ENCODE measurements around the gene IMMT.
A peak's percentile ranks its signal among the peaks of the same experiment; 100 is the strongest.

IMMT gene

GRCh38 chr2:86221066-86221684, 25.9 kb upstream of the IMMT start:
- no peaks in the 10 kb centered on the region for H3K9me3 ChIP-seq (ENCODE audit: control extremely low read depth in 1 of 5, control insufficient read depth in 4 of 5, insufficient read depth in 2 of 5, low read depth in 1 of 5, low read length in 4 of 5)
- no peaks in the 10 kb centered on the region for H3K36me3 ChIP-seq (ENCODE audit: control insufficient read depth in 4 of 4, insufficient read depth in 4 of 4, low read length in 3 of 4)
- no peaks in the 10 kb centered on the region for H3K27me3 ChIP-seq (replicated peaks in 2 of 5; ENCODE audit: control insufficient read depth in 4 of 5, insufficient read depth in 5 of 5, low read length in 4 of 5)
- CTCF ChIA-PET: interaction anchor here (0.7 to 3.6 kb wide), 28 partner anchors 9 to 270 kb away, joined by 3 to 30 read pairs (median 4); partner anchors contain the start of gene IMMT
- H3K4me3 ChIP-seq (ENCODE audit: control insufficient read depth in 1 of 7, extremely low read depth in 1 of 7, insufficient read depth in 4 of 7, low read depth in 2 of 7, low read length in 6 of 7): no peak overlapping the region
- POLR2A ChIA-PET: interaction anchor here (0.8 kb wide), 1 partner anchor 146 kb away, joined by 3 read pairs; no protein-coding TSS in a partner anchor
- H3K4me1 ChIP-seq (ENCODE audit: control extremely low read depth in 1 of 4, control insufficient read depth in 4 of 4, insufficient read depth in 4 of 4, low read length in 3 of 4): peaks cover 0 to 29% (median 7%) of the 10 kb centered on the region in 4 experiments
- H3K27ac ChIP-seq (ENCODE audit: insufficient read depth in 1 of 2, low read depth in 1 of 2, low read length in 2 of 2, poor library complexity in 1 of 2, severe bottlenecking in 2 of 2): no peak overlapping the region
- DNase-seq: peak; percentile 77 to 86 (median 80)
- 29% methylated on average over 1 of the region's 5 CpGs for WGBS (ENCODE audit: insufficient coverage)

GRCh38 chr2:86219896-86220295, 24.6 kb upstream of the IMMT start:
- ChIA-PET POLR2A (no interaction called here), CTCF (interaction anchor here (1.2 to 3.6 kb wide), 9 partner anchors 14 to 272 kb away, joined by 3 to 30 read pairs (median 6); no protein-coding TSS in a partner anchor)
- Histone ChIP-seq H3K9me3 (ENCODE audit: control extremely low read depth in 1 of 5, control insufficient read depth in 4 of 5, insufficient read depth in 2 of 5, low read depth in 1 of 5, low read length in 4 of 5) (no peaks in the 10 kb centered on the region), H3K4me1 (ENCODE audit: control extremely low read depth in 1 of 4, control insufficient read depth in 4 of 4, insufficient read depth in 4 of 4, low read length in 3 of 4) (peaks cover 0 to 18% (median 0%) of the 10 kb centered on the region in 4 experiments), H3K27me3 (replicated peaks in 2 of 5; ENCODE audit: control insufficient read depth in 4 of 5, insufficient read depth in 5 of 5, low read length in 4 of 5) (no peaks in the 10 kb centered on the region), H3K27ac (ENCODE audit: insufficient read depth in 1 of 2, low read depth in 1 of 2, low read length in 2 of 2, poor library complexity in 1 of 2, severe bottlenecking in 2 of 2) (no peak overlapping the region), H3K36me3 (ENCODE audit: control insufficient read depth in 4 of 4, insufficient read depth in 4 of 4, low read length in 3 of 4) (no peaks in the 10 kb centered on the region), H3K4me3 (ENCODE audit: control insufficient read depth in 1 of 7, extremely low read depth in 1 of 7, insufficient read depth in 4 of 7, low read depth in 2 of 7, low read length in 6 of 7) (no peak overlapping the region)
- DNase-seq: no peak
- WGBS (ENCODE audit: insufficient coverage): 83% methylated on average over 2 of the region's 5 CpGs

- DNase-seq: no peak
- H3K4me3 ChIP-seq (ENCODE audit: control insufficient read depth in 1 of 7, extremely low read depth in 1 of 7, insufficient read depth in 4 of 7, low read depth in 2 of 7, low read length in 6 of 7): no peak overlapping the region
- 33% methylated on average over 1 of the region's 4 CpGs for WGBS (ENCODE audit: insufficient coverage)
- no peaks in the 10 kb centered on the region for H3K27me3 ChIP-seq (replicated peaks in 2 of 5; ENCODE audit: control insufficient read depth in 4 of 5, insufficient read depth in 5 of 5, low read length in 4 of 5)
- no peaks in the 10 kb centered on the region for H3K9me3 ChIP-seq (ENCODE audit: control extremely low read depth in 1 of 5, control insufficient read depth in 4 of 5, insufficient read depth in 2 of 5, low read depth in 1 of 5, low read length in 4 of 5)
- no peak overlapping the region for H3K27ac ChIP-seq (ENCODE audit: insufficient read depth in 1 of 2, low read depth in 1 of 2, low read length in 2 of 2, poor library complexity in 1 of 2, severe bottlenecking in 2 of 2)
- peaks cover 0 to 6% (median 2%) of the 10 kb centered on the region in 4 experiments for H3K36me3 ChIP-seq (ENCODE audit: control insufficient read depth in 4 of 4, insufficient read depth in 4 of 4, low read length in 3 of 4)
- ChIA-PET POLR2A (no interaction called here), CTCF (no interaction called here)
- H3K4me1 ChIP-seq (ENCODE audit: control extremely low read depth in 1 of 4, control insufficient read depth in 4 of 4, insufficient read depth in 4 of 4, low read length in 3 of 4): peaks cover 0 to 13% (median 2%) of the 10 kb centered on the region in 4 experiments
Measured at GRCh38 chr2:86218124-86218523, 22.9 kb upstream of the IMMT start.

GRCh38 chr2:86216575-86217555, 21.6 kb upstream of the IMMT start:
- DNase-seq: peak in 1 of 3 donors; percentile 19
- Histone ChIP-seq H3K27me3 (replicated peaks in 2 of 5; ENCODE audit: control insufficient read depth in 4 of 5, insufficient read depth in 5 of 5, low read length in 4 of 5) (no peaks in the 10 kb centered on the region), H3K4me1 (ENCODE audit: control extremely low read depth in 1 of 4, control insufficient read depth in 4 of 4, insufficient read depth in 4 of 4, low read length in 3 of 4) (peaks cover 0 to 15% (median 0%) of the 10 kb centered on the region in 4 experiments), H3K9me3 (ENCODE audit: control extremely low read depth in 1 of 5, control insufficient read depth in 4 of 5, insufficient read depth in 2 of 5, low read depth in 1 of 5, low read length in 4 of 5) (no peaks in the 10 kb centered on the region), H3K27ac (ENCODE audit: insufficient read depth in 1 of 2, low read depth in 1 of 2, low read length in 2 of 2, poor library complexity in 1 of 2, severe bottlenecking in 2 of 2) (peak overlapping the region in 1 of 2 experiments; percentile 29), H3K4me3 (ENCODE audit: control insufficient read depth in 1 of 7, extremely low read depth in 1 of 7, insufficient read depth in 4 of 7, low read depth in 2 of 7, low read length in 6 of 7) (peak overlapping the region in 1 of 7 experiments; percentile 4), H3K36me3 (ENCODE audit: control insufficient read depth in 4 of 4, insufficient read depth in 4 of 4, low read length in 3 of 4) (peaks cover 6 to 15% (median 10%) of the 10 kb centered on the region in 4 experiments)
- ChIA-PET POLR2A (no interaction called here), CTCF (interaction anchor here (1.0 kb wide), 1 partner anchor 165 kb away, joined by 3 read pairs; no protein-coding TSS in a partner anchor)
- 84% methylated on average over 6 of the region's 13 CpGs for WGBS (ENCODE audit: insufficient coverage)

- H3K27me3 ChIP-seq (replicated peaks in 2 of 5; ENCODE audit: control insufficient read depth in 4 of 5, insufficient read depth in 5 of 5, low read length in 4 of 5): no peaks in the 10 kb centered on the region
- H3K36me3 ChIP-seq (ENCODE audit: control insufficient read depth in 4 of 4, insufficient read depth in 4 of 4, low read length in 3 of 4): peaks cover 9 to 35% (median 22%) of the 10 kb centered on the region in 4 experiments
- POLR2A ChIA-PET: interaction anchor here (0.6 to 1.2 kb wide), 2 partner anchors 245 to 529 kb away, joined by 4 read pairs; no protein-coding TSS in a partner anchor
- no peak overlapping the region for H3K4me3 ChIP-seq (ENCODE audit: control insufficient read depth in 1 of 7, extremely low read depth in 1 of 7, insufficient read depth in 4 of 7, low read depth in 2 of 7, low read length in 6 of 7)
- H3K27ac ChIP-seq (ENCODE audit: insufficient read depth in 1 of 2, low read depth in 1 of 2, low read length in 2 of 2, poor library complexity in 1 of 2, severe bottlenecking in 2 of 2): peak overlapping the region in 1 of 2 experiments; percentile 28
- DNase-seq: no peak
- peaks cover 0 to 15% (median 0%) of the 10 kb centered on the region in 4 experiments for H3K4me1 ChIP-seq (ENCODE audit: control extremely low read depth in 1 of 4, control insufficient read depth in 4 of 4, insufficient read depth in 4 of 4, low read length in 3 of 4)
- no peaks in the 10 kb centered on the region for H3K9me3 ChIP-seq (ENCODE audit: control extremely low read depth in 1 of 5, control insufficient read depth in 4 of 5, insufficient read depth in 2 of 5, low read depth in 1 of 5, low read length in 4 of 5)
- CTCF ChIA-PET: interaction anchor here (0.7 to 2.8 kb wide), 3 partner anchors 31 to 155 kb away, joined by 3 to 7 read pairs (median 6); no protein-coding TSS in a partner anchor
- 100% methylated on average over 1 of the region's 2 CpGs for WGBS (ENCODE audit: insufficient coverage)
Measured at GRCh38 chr2:86214503-86214832, 19.2 kb upstream of the IMMT start.

- Histone ChIP-seq H3K27me3 (replicated peaks in 2 of 5; ENCODE audit: control insufficient read depth in 4 of 5, insufficient read depth in 5 of 5, low read length in 4 of 5) (no peaks in the 10 kb centered on the region), H3K4me3 (ENCODE audit: control insufficient read depth in 1 of 7, extremely low read depth in 1 of 7, insufficient read depth in 4 of 7, low read depth in 2 of 7, low read length in 6 of 7) (no peak overlapping the region), H3K4me1 (ENCODE audit: control extremely low read depth in 1 of 4, control insufficient read depth in 4 of 4, insufficient read depth in 4 of 4, low read length in 3 of 4) (peaks cover 0 to 15% (median 0%) of the 10 kb centered on the region in 4 experiments), H3K27ac (ENCODE audit: insufficient read depth in 1 of 2, low read depth in 1 of 2, low read length in 2 of 2, poor library complexity in 1 of 2, severe bottlenecking in 2 of 2) (peak overlapping the region in 1 of 2 experiments; percentile 28), H3K9me3 (ENCODE audit: control extremely low read depth in 1 of 5, control insufficient read depth in 4 of 5, insufficient read depth in 2 of 5, low read depth in 1 of 5, low read length in 4 of 5) (no peaks in the 10 kb centered on the region), H3K36me3 (ENCODE audit: control insufficient read depth in 4 of 4, insufficient read depth in 4 of 4, low read length in 3 of 4) (peaks cover 12 to 41% (median 25%) of the 10 kb centered on the region in 4 experiments)
- CTCF ChIA-PET: interaction anchor here (0.7 to 2.8 kb wide), 6 partner anchors 11 to 158 kb away, joined by 3 to 7 read pairs (median 3); no protein-coding TSS in a partner anchor
- POLR2A ChIA-PET: interaction anchor here (1.2 kb wide), 1 partner anchor 245 kb away, joined by 4 read pairs; no protein-coding TSS in a partner anchor
- 25% methylated on average over 2 of the region's 4 CpGs for WGBS (ENCODE audit: insufficient coverage)
- DNase-seq: peak in 2 of 3 donors; percentile 42 to 53
Measured at GRCh38 chr2:86213699-86214502, 18.6 kb upstream of the IMMT start.

Measured in common myeloid progenitor, CD34-positive (primary cell).